Measurements from ENCODE around the gene TEX11. TPM values are rescaled to one million over a fixed set of nuclear protein-coding genes. Genes with fewer than 3 reads are reported as not detected.
"Not testable (repeated sequence)": the region's sequence is repeated elsewhere in the genome, so short reads cannot be mapped to it uniquely, and the experiment has no call there.

Gene TEX11
- polyA plus RNA-seq, 1 experiment, result not detected

DNA sequence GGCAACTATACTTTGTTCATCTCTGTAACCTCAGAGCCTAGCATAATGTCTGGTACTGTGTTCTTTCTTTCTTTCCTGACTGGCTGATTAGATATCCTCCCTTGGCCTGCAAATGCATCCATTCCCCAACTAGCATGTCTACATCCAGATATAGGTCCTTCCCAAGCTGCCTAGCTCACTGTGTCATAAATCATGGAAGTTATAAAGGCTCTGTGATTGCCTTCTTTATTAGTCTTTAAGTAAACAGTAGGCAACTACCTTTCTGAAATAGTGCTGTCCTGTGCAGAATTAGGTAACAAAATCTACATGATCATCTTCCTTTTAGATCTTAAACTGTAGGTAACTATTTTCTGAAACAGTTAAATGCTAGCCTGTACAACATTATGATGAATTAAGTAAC, 239.4 kb downstream of the TEX11 start:
- CTCF ChIA-PET, result no interaction called here

DNA sequence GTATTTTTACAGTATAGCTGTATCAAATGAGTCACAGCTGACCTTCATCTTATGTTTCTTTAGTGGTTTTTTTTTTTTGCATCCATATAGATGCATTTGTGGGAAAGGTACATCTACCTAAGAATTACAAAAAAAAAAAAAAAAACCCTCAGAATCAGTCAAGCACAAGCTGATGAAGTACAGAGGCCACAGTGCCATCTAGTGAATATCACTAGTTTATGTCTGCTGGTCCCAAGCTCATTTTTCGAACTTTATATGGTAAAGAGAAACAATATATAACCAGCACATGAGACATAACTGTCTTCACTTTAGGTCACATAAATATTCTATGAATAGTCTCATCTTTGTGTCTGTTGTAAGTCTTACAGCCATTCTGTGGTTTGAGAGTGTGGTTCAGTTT, 243.8 kb downstream of the TEX11 start:
- Histone ChIP-seq H3K9me3 (ENCODE audit: control insufficient read depth, insufficient read depth, low read length) (no peaks in the 10 kb centered on the region), H3K4me3 (ENCODE audit: low read depth, low read length) (no peak overlapping the region), H3K27me3 (ENCODE audit: control insufficient read depth, insufficient read depth, low read length) (no peaks in the 10 kb centered on the region), H3K27ac (ENCODE audit: low read depth, low read length) (no peak overlapping the region)
- POLR2A ChIA-PET, result no interaction called here
- CTCF ChIA-PET, result interaction anchor here (0.7 to 2.9 kb wide), 11 partner anchors 79 to 1052 kb away, joined by 3 to 18 read pairs (median 7); partner anchors contain the start of gene GDPD2
- peak; percentile 44 for TF ChIP-seq CTCF (IDR thresholded peaks at IDR 0.05; ENCODE audit: low read depth, low read length)
- no peak for DNase-seq (ENCODE audit: low read depth, low spot score)

More for the DNA sequence above, 239.4 kb downstream of the TEX11 start:
- Histone ChIP-seq H3K9me3 (ENCODE audit: control insufficient read depth, insufficient read depth, low read length) (no peaks in the 10 kb centered on the region), H3K27me3 (ENCODE audit: control insufficient read depth, insufficient read depth, low read length) (no peaks in the 10 kb centered on the region), H3K4me3 (ENCODE audit: low read depth, low read length) (no peak overlapping the region), H3K27ac (ENCODE audit: low read depth, low read length) (no peak overlapping the region)
- TF ChIP-seq CTCF (IDR thresholded peaks at IDR 0.05; ENCODE audit: low read depth, low read length), result no peak
- no peak for DNase-seq (ENCODE audit: low read depth, low spot score)
- POLR2A ChIA-PET, result no interaction called here

DNA sequence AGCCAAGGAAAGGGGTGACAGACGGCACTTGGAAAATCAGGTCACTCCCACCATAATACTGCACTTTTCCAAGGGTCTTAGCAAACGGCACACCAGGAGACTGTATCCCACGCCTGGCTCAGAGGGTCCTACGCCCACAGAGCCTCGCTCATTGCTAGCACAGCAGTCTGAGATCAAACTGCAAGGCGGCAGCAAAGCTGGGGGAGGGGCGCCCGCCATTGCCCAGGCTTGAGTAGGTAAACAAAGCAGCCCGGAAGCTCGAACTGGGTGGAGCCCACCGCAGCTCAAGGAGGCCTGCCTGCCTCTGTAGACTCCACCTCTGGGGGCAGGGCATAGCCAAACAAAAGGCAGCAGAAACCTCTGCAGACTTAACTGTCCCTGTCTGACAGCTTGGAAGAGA, 247.4 kb downstream of the TEX11 start:
- CTCF ChIA-PET; DNase-seq (ENCODE audit: low read depth, low spot score); H3K4me3 ChIP-seq (ENCODE audit: low read depth, low read length); H3K27me3 ChIP-seq (ENCODE audit: control insufficient read depth, insufficient read depth, low read length); H3K9me3 ChIP-seq (ENCODE audit: control insufficient read depth, insufficient read depth, low read length); POLR2A ChIA-PET; H3K27ac ChIP-seq (ENCODE audit: low read depth, low read length): not testable (repeated sequence)

- POLR2A ChIA-PET; H3K9me3 ChIP-seq (ENCODE audit: control insufficient read depth, insufficient read depth, low read length); CTCF ChIA-PET: not testable (repeated sequence)
Observed at GRCh38 chrX:70657546-70657945, 251.0 kb downstream of the TEX11 start.

DNA sequence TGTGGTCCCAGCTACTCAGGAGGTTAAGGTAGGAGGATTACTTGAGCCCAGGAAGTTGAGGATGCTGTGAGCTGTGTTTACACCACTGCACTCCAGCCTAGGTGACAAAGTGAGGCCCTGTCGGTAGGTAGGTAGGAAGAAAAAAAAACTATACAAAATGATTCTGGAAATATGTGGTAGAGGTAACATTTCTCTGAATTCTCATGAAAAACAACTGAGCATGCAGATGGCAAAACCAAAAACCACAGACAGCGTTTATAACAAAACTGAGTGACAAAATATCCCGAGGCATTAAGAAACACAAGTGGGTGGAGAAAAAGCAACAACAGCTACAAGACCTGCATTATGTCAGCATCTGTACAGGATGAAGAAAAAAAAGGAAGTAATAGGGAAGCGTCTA, 252.2 kb downstream of the TEX11 start:
- TF ChIP-seq CTCF (IDR thresholded peaks at IDR 0.05; ENCODE audit: low read depth, low read length), result no peak
- no peak for DNase-seq (ENCODE audit: low read depth, low spot score)
- Histone ChIP-seq H3K27me3 (ENCODE audit: control insufficient read depth, insufficient read depth, low read length) (no peaks in the 10 kb centered on the region), H3K4me3 (ENCODE audit: low read depth, low read length) (no peak overlapping the region), H3K27ac (ENCODE audit: low read depth, low read length) (no peak overlapping the region), H3K9me3 (ENCODE audit: control insufficient read depth, insufficient read depth, low read length) (no peaks in the 10 kb centered on the region)
- ChIA-PET POLR2A (no interaction called here), CTCF (no interaction called here)

More at GRCh38 chrX:70657546-70657945, 251.0 kb downstream of the TEX11 start:
- not testable (repeated sequence) for H3K4me3 ChIP-seq (ENCODE audit: low read depth, low read length); H3K27me3 ChIP-seq (ENCODE audit: control insufficient read depth, insufficient read depth, low read length); H3K27ac ChIP-seq (ENCODE audit: low read depth, low read length); DNase-seq (ENCODE audit: low read depth, low spot score)

DNA sequence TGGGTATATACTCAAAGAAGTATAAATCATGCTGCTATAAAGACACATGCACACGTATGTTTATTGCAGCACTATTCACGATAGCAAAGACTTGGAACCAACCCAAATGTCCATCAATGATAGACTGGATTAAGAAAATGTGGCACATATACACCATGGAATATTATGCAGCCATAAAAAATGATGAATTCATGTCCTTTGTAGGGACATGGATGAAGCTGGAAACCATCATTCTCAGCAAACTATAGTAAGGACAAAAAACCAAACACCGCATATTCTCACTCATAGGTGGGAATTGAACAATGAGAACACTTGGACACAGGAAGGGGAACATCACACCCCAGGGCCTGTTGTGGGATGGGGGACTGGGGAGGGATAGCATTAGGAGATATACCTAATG, 260.6 kb downstream of the TEX11 start:
- POLR2A ChIA-PET; H3K27me3 ChIP-seq (ENCODE audit: control insufficient read depth, insufficient read depth, low read length); H3K27ac ChIP-seq (ENCODE audit: low read depth, low read length); DNase-seq (ENCODE audit: low read depth, low spot score); CTCF ChIA-PET; H3K4me3 ChIP-seq (ENCODE audit: low read depth, low read length); H3K9me3 ChIP-seq (ENCODE audit: control insufficient read depth, insufficient read depth, low read length): not testable (repeated sequence)

DNA sequence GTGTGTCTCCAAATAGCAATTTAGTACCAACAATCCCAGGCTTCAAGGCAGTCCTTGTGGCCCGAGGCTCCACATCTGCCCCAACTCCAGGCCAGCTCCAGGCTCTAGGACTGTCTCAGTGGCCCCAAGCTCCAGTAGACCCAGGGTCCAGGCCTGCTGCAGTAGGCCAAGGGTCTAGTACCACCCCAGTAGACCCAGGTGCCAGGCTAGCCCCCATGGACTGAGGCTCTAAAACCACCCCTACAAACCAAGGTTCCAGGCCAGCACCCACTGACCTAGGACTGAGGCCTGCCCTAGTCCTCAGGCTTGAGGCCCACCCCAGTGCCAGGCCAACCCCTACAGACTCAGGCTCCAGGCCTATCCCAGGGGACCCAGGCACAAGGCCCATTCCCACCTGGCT, 272.3 kb downstream of the TEX11 start:
- ChIA-PET POLR2A (no interaction called here), CTCF (no interaction called here)
- Histone ChIP-seq H3K27ac (ENCODE audit: low read depth, low read length) (no peak overlapping the region), H3K4me3 (ENCODE audit: low read depth, low read length) (no peak overlapping the region), H3K27me3 (ENCODE audit: control insufficient read depth, insufficient read depth, low read length) (no peaks in the 10 kb centered on the region), H3K9me3 (ENCODE audit: control insufficient read depth, insufficient read depth, low read length) (no peaks in the 10 kb centered on the region)
- DNase-seq (ENCODE audit: low read depth, low spot score), result no peak
- no peak for TF ChIP-seq CTCF (IDR thresholded peaks at IDR 0.05; ENCODE audit: low read depth, low read length)

Data from AG04450 (cell line).